ENCODE data around the gene PBRM1. TPM values are rescaled to one million over a fixed set of nuclear protein-coding genes. Genes with fewer than 3 reads are reported as not detected.

The PBRM1 gene
- total RNA-seq, 1 donor from 2014 or later: 131 TPM

- Mint-ChIP-seq H3K4me3 (ENCODE audit: low read depth) (no peak overlapping the region), H3K36me3 (ENCODE audit: insufficient read depth) (peaks cover 45% of the 10 kb centered on the region), H3K27me3 (no peaks in the 10 kb centered on the region), H3K27ac (no peak overlapping the region), H3K4me1 (ENCODE audit: low read depth) (peaks cover 2% of the 10 kb centered on the region), H3K9me3 (ENCODE audit: low read depth) (no peaks in the 10 kb centered on the region)
- no peak for DNase-seq (ENCODE audit: low spot score, unreplicated experiment)
- TF ChIP-seq CTCF (IDR thresholded peaks at IDR 0.05; ENCODE audit: unreplicated experiment): no peak
These were observed 40.2 kb downstream of the PBRM1 start for GRCh38 chr3:52645549-52645948.

- DNase-seq (ENCODE audit: low spot score, unreplicated experiment): no peak
- TF ChIP-seq CTCF (IDR thresholded peaks at IDR 0.05; ENCODE audit: unreplicated experiment): no peak
These were observed 49.0 kb downstream of the PBRM1 start for GRCh38 chr3:52636673-52637072.

GRCh38 chr3:52633786-52634185, 51.9 kb downstream of the PBRM1 start:
- DNase-seq (ENCODE audit: low spot score, unreplicated experiment): no peak
- no peaks in the 10 kb centered on the region for H3K9me3 Mint-ChIP-seq (ENCODE audit: low read depth)
- H3K4me1 Mint-ChIP-seq (ENCODE audit: low read depth): no peaks in the 10 kb centered on the region
- no peak overlapping the region for H3K27ac Mint-ChIP-seq
- H3K27me3 Mint-ChIP-seq: no peaks in the 10 kb centered on the region
- TF ChIP-seq CTCF (IDR thresholded peaks at IDR 0.05; ENCODE audit: unreplicated experiment): no peak
- H3K4me3 Mint-ChIP-seq (ENCODE audit: low read depth): no peak overlapping the region
- peaks cover 12% of the 10 kb centered on the region for H3K36me3 Mint-ChIP-seq (ENCODE audit: insufficient read depth)

More at GRCh38 chr3:52636673-52637072, 49.0 kb downstream of the PBRM1 start:
- Mint-ChIP-seq H3K27me3 (no peaks in the 10 kb centered on the region), H3K4me1 (ENCODE audit: low read depth) (no peaks in the 10 kb centered on the region), H3K4me3 (ENCODE audit: low read depth) (no peak overlapping the region), H3K27ac (no peak overlapping the region), H3K9me3 (ENCODE audit: low read depth) (no peaks in the 10 kb centered on the region), H3K36me3 (ENCODE audit: insufficient read depth) (peaks cover 22% of the 10 kb centered on the region)

DNA sequence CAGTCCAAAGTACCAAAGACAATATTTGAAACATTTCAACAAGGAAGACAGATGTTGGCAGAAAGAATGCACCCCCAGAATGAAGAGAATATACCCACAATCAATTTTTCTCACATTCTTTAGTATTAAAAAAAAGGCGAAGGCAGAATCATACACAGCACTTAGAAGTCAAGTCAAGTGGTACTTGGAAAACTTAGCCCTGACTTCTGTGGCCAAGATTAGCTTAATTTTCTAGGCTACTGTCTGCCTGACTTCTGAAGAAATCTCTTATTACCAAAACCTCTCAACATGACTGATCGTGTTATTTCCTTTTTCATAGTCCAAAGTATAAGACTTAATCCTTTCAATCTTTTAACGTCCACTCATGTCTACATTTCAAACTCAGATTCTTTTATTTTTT, 60.7 kb downstream of the PBRM1 start:
- TF ChIP-seq CTCF (IDR thresholded peaks at IDR 0.05; ENCODE audit: unreplicated experiment): no peak
- Mint-ChIP-seq H3K9me3 (ENCODE audit: low read depth) (no peaks in the 10 kb centered on the region), H3K27ac (peak overlapping the region; percentile 69), H3K4me3 (ENCODE audit: low read depth) (no peak overlapping the region), H3K36me3 (ENCODE audit: insufficient read depth) (peaks cover 22% of the 10 kb centered on the region), H3K4me1 (ENCODE audit: low read depth) (peaks cover 4% of the 10 kb centered on the region), H3K27me3 (no peaks in the 10 kb centered on the region)
- DNase-seq (ENCODE audit: low spot score, unreplicated experiment): no peak

DNA sequence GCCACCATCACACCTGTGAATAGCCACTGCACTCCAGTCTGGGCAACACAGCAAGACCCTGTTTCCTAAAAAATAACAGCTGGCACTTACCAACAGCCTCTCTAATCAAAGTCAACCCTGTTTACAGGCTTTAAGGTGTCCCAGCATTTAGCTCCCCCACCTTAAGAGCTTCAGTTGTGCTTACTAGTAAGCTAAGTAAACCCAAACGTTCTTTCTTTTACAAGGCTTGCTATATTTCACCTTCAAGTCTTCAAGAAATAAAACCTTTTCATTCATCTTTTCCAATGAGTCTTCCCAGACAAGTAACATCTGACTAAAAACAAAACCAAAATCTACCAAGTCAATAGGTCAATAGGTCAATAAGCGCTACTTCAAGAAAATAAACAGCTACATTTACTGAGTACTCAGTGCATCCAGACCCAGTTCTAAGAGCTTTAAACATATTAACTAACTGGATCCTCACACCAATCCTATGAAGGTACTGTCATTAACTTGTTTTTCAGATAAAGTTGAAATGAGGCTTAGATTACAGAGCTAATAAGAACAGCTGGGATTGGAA, 62.4 kb downstream of the PBRM1 start:
- Mint-ChIP-seq H3K27me3 (no peaks in the 10 kb centered on the region), H3K27ac (no peak overlapping the region), H3K4me3 (ENCODE audit: low read depth) (no peak overlapping the region), H3K4me1 (ENCODE audit: low read depth) (peaks cover 4% of the 10 kb centered on the region), H3K9me3 (ENCODE audit: low read depth) (no peaks in the 10 kb centered on the region), H3K36me3 (ENCODE audit: insufficient read depth) (peaks cover 21% of the 10 kb centered on the region)
- DNase-seq (ENCODE audit: low spot score, unreplicated experiment): no peak
- no peak for TF ChIP-seq CTCF (IDR thresholded peaks at IDR 0.05; ENCODE audit: unreplicated experiment)

All from progenitor cell of endocrine pancreas (in vitro differentiated cells).